GM12878 (cell line): ENCODE results near the gene BCAR3. TPM values are rescaled to one million over a fixed set of nuclear protein-coding genes. Genes with fewer than 3 reads are reported as not detected.

Source experiments
- ATAC-seq: fragments of 200-7000 bp; cut with Tn5 transposase; 3 replicates; pipeline ENCODE4 v1.9.1; 2020; ENCODE audit warnings: mild to moderate bottlenecking, moderate library complexity
- BruUV-seq: library from RNA; stranded (reverse); fragments of 400-500 nt; replicated peaks from 2 replicates; lab custom pipeline; 2021; lab: Mats Ljungman, UMichigan
- CTCF ChIA-PET: fragments of 300-600 bp; sonication (Branson Sonifier 250); formaldehyde crosslinking; extraction: SDS; loops from one replicate; lab custom pipeline; 2021; ENCODE audit warnings: inconsistent platforms; lab: Yijun Ruan, JAX
- POLR2A ChIA-PET: fragments of 350-600 bp; formaldehyde crosslinking; extraction: SDS; loops from one replicate; lab custom pipeline; 2021; ENCODE audit warnings: inconsistent platforms; lab: Charles Lee
- RAD21 ChIA-PET: fragments of 300-600 bp; sonication (Branson Sonifier 250); formaldehyde crosslinking; loops from one replicate; lab custom pipeline; 2023; ENCODE audit warnings: antibody characterized with exemption; ENCODE audit not compliant: unreplicated experiment; lab: Charles Lee
- SMC1A ChIA-PET: fragments of 300-600 bp; sonication (Branson Sonifier 250); formaldehyde crosslinking; loops from one replicate; lab custom pipeline; 2023; ENCODE audit not compliant: unreplicated experiment, uncharacterized antibody; lab: Charles Lee
- DNase-seq: peaks from one replicate; pipeline ENCODE4 v3.0.0-alpha.2; 2011; ENCODE audit warnings: low read depth, low spot score
- FAIRE-seq: peaks from 3 replicates; lab custom pipeline; 2011; peaks lifted over from hg19 to GRCh38; lab: Jason Lieb, UNC
- H2AFZ ChIP-seq: 2 replicates; pipeline ENCODE4 v1.6.0; 2011; ENCODE audit warnings: low read depth, low read length, control low read depth; ENCODE audit not compliant: control insufficient read depth
- H3K27ac ChIP-seq: 2 replicates; pipeline ENCODE4 v1.5.1; 2011; ENCODE audit warnings: control low read depth; ENCODE audit not compliant: control insufficient read depth, insufficient read depth
- H3K27me3 ChIP-seq, 2 experiments: replicated peaks in 1 of 2; 2 replicates each; pipeline versions ENCODE4 v1.6.0 to v1.6.1; 2011; ENCODE audit warnings: low read length in 1 of 2; ENCODE audit not compliant: control insufficient read depth in 2 of 2, insufficient read depth in 2 of 2
- H3K36me3 ChIP-seq, 2 experiments: 2 replicates each; pipeline ENCODE4 v1.5.1; 2011; ENCODE audit warnings: low read length in 1 of 2; ENCODE audit not compliant: control insufficient read depth in 2 of 2, insufficient read depth in 2 of 2
- H3K4me1 ChIP-seq: 2 replicates; pipeline ENCODE4 v1.6.1; 2011; ENCODE audit warnings: mild to moderate bottlenecking, low read length, moderate library complexity, mixed read lengths; ENCODE audit not compliant: control insufficient read depth, insufficient read depth
- H3K4me2 ChIP-seq: 2 replicates; pipeline ENCODE4 v1.6.0; 2011; ENCODE audit warnings: control low read depth; ENCODE audit not compliant: control insufficient read depth, insufficient read depth
- H3K4me3 ChIP-seq: fragments of 200-600 bp; sonication (generic); 2 replicates; pipeline ENCODE4 v1.5.1; 2016
- H3K79me2 ChIP-seq: 2 replicates; pipeline ENCODE4 v1.6.0; 2011; ENCODE audit warnings: low read length; ENCODE audit not compliant: control insufficient read depth, insufficient read depth
- H3K9ac ChIP-seq: 2 replicates; pipeline ENCODE4 v1.8.0; 2011; ENCODE audit warnings: low read length, control low read depth, mixed read lengths; ENCODE audit not compliant: control insufficient read depth, insufficient read depth
- H3K9me3 ChIP-seq: replicated peaks from 3 replicates; pipeline ENCODE4 v1.5.1; 2011; ENCODE audit warnings: mild to moderate bottlenecking, low read length; ENCODE audit not compliant: control insufficient read depth, insufficient read depth
- H4K20me1 ChIP-seq: 2 replicates; pipeline ENCODE4 v1.6.0; 2011; ENCODE audit not compliant: control insufficient read depth, insufficient read depth
- BHLHE40 ChIP-seq, 2 experiments: fragments of 450-650 bp in 1 of 2; IDR thresholded peaks; 2 replicates each; pipeline ENCODE4 v1.6.1; 2011 to 2017; ENCODE audit warnings: low read depth in 2 of 2, borderline replicate concordance in 1 of 2, improper control_type of control experiment in 1 of 2, low read length in 1 of 2, mild to moderate bottlenecking in 1 of 2
- CUX1 ChIP-seq: IDR thresholded peaks from 2 replicates; pipeline ENCODE4 v1.6.1; 2012; ENCODE audit warnings: improper control_type of control experiment, low read depth, low read length; ENCODE audit not compliant: insufficient replicate concordance
- PRDM15 ChIP-seq: fragments of 450-650 bp; formaldehyde crosslinking; IDR thresholded peaks from 2 replicates; pipeline ENCODE4 v1.4.0; 2020; ENCODE audit warnings: mild to moderate bottlenecking, moderate library complexity
- WGBS: methylation state at CpG from one replicate; pipeline ENCODE4 v1.1.6; 2016; ENCODE audit warnings: low lambda C conversion rate; ENCODE audit not compliant: insufficient replicate concordance, insufficient coverage; ENCODE audit errors: missing lambda C conversion rate; 5-methylcytosine and 5-hydroxymethylcytosine counted together
- in situ Hi-C: fragments of 300-500 bp; cut with MboI; formaldehyde crosslinking; loops from 9 replicates; pipeline ENCODE4 v1.14.3; 2018; ENCODE audit warnings: mixed read lengths
- intact Hi-C: fragments of 100-400 bp; cut with micrococcal nuclease; formaldehyde crosslinking; loops from one replicate; pipeline ENCODE4 v1.14.2; 2022; ENCODE audit not compliant: unreplicated experiment
- polyA plus RNA-seq, 11 experiments: library from polyadenylated mRNA; depleted of rRNA in 4 of 11; unstranded in 6 of 11; stranded (reverse) in 5 of 11; fragments of >200 nt; fragmentation: Nextera tagmentation in 4 of 11; fragmentation: Illumina TruSeq in 1 of 11; extraction: Ambion mirVana in 4 of 11; extraction: Trizol in 1 of 11; gene quantifications; 1 replicate in 1 of 11; 2 replicates in 10 of 11; pipeline versions ENCODE4 v1.2.1 to v1.2.3, GENCODE V29; 2011 to 2016; ENCODE audit warnings: inconsistent platforms in 2 of 11, missing spikeins in 2 of 11, low read depth in 1 of 11
- total RNA-seq, 4 experiments: library from RNA; depleted of rRNA in 3 of 4; stranded (reverse); fragments of >200 nt in 3 of 4; fragmentation: Illumina TruSeq in 1 of 4; extraction: Trizol in 1 of 4; gene quantifications; 2 replicates each; pipeline versions ENCODE4 v1.2.1 to v1.2.3, GENCODE V29; 2013 to 2021

The BCAR3 gene
- total and polyA plus RNA-seq, 10 of the 15 experiments (the other 5 are each of a cell fraction or from before 2014, with no cell fraction given) = 1.3 to 6.6 (median 1.8) TPM

GRCh38 chr1:93546162-93546863 lies 135.3 kb downstream of the BCAR3 start:
- no peak for TF ChIP-seq PRDM15
- TF ChIP-seq BHLHE40 (IDR thresholded peaks at IDR 0.05; ENCODE audit: borderline replicate concordance in 1 of 2, low read depth in 2 of 2, low read length in 1 of 2) = no peak
- TF ChIP-seq CUX1 = no peak
- intact Hi-C loops (no loop called here), in situ Hi-C loops (no loop called here)
- H4K20me1 ChIP-seq = no peaks in the 10 kb centered on the region
- WGBS = 46% methylated on average over 3 of the region's 3 CpGs
- H3K4me2 ChIP-seq = no peak overlapping the region
- POLR2A ChIA-PET = no interaction called here
- no peak overlapping the region for H2AFZ ChIP-seq
- H3K27me3 ChIP-seq = no peaks in the 10 kb centered on the region; a peak in 2 of 4 replicates
- CTCF ChIA-PET = interaction anchor here (1.2 to 1.8 kb wide), 4 partner anchors 9 to 298 kb away, joined by 3 to 4 read pairs (median 3); no protein-coding TSS in a partner anchor
- no peak for ATAC-seq
- no TSS peak for BruUV-seq
- no peaks in the 10 kb centered on the region for H3K79me2 ChIP-seq
- no peaks in the 10 kb centered on the region for H3K4me1 ChIP-seq
- H3K9ac ChIP-seq = no peak overlapping the region
- RAD21 ChIA-PET = no interaction called here
- DNase-seq = no peak
- no peak overlapping the region for H3K27ac ChIP-seq
- H3K9me3 ChIP-seq = no peaks in the 10 kb centered on the region
- H3K36me3 ChIP-seq = no peaks in the 10 kb centered on the region
- FAIRE-seq = no peak
- no peak overlapping the region for H3K4me3 ChIP-seq
- SMC1A ChIA-PET = interaction anchor here (0.6 to 3.0 kb wide), 4 partner anchors 8 to 276 kb away, joined by 3 to 12 read pairs (median 4); no protein-coding TSS in a partner anchor
